ENCODE results near the gene CPNE7.

- TF ChIP-seq YY1 (tag by site-specific recombination; IDR thresholded peaks at IDR 0.05) (no peak), REST (tag by site-specific recombination; IDR thresholded peaks at IDR 0.05) (no peak), FEZF1 (tag by site-specific recombination; IDR thresholded peaks at IDR 0.05) (no peak), CTCF (tag by site-specific recombination; IDR thresholded peaks at IDR 0.05) (no peak), BCL6B (tag by site-specific recombination; IDR thresholded peaks at IDR 0.05) (no peak), ZIC2 (tag by site-specific recombination; IDR thresholded peaks at IDR 0.05) (no peak), ZNF274 (IDR thresholded peaks at IDR 0.05; ENCODE audit: low read length) (no peak), ZNF274 (tag by site-specific recombination; IDR thresholded peaks at IDR 0.05; ENCODE audit: borderline replicate concordance) (no peak), BCL11A (tag by site-specific recombination; IDR thresholded peaks at IDR 0.05; ENCODE audit: low read depth) (no peak), ZNF660 (tag by site-specific recombination; IDR thresholded peaks at IDR 0.05) (0 out of 2 replicates have a peak, but pooled peaks have one; percentile 11), ZFP3 (tag by site-specific recombination; IDR thresholded peaks at IDR 0.05; ENCODE audit: low read depth) (no peak)
Measured at GRCh38 chr16:89563639-89564392, 11.7 kb upstream of the CPNE7 start.

Data from HEK293 (cell line).